ENCODE measurements around the gene CAMK2N1. TPM values are rescaled to one million over a fixed set of nuclear protein-coding genes. Genes with fewer than 3 reads are reported as not detected.

Gene CAMK2N1
- total RNA-seq, 1 experiment from 2014 or later, result 10.1 TPM

- no peaks in the 10 kb centered on the region for H3K9me3 Mint-ChIP-seq
- CTCF ChIA-PET, result interaction anchor here (1.2 to 4.4 kb wide), 8 partner anchors 11 to 316 kb away, joined by 4 to 42 read pairs (median 10); partner anchors contain the start of gene CAMK2N1
- no peak overlapping the region for H3K4me3 Mint-ChIP-seq
- no peak overlapping the region for H3K27ac Mint-ChIP-seq
- POLR2A ChIA-PET, result no interaction called here
- DNase-seq (ENCODE audit: low spot score) (no peak), ATAC-seq (no peak)
- H3K4me1 Mint-ChIP-seq, result peaks cover 4% of the 10 kb centered on the region
- H3K27me3 Mint-ChIP-seq (ENCODE audit: low read depth), result peaks cover 7% of the 10 kb centered on the region
- peak; percentile 16; the same call in 1 of the 2 replicates for TF ChIP-seq ZNF121 (CRISPR knock-in tag; IDR thresholded peaks at IDR 0.05)
- no peak for TF ChIP-seq MYBL2 (CRISPR knock-in tag; IDR thresholded peaks at IDR 0.05)
- peaks cover 6% of the 10 kb centered on the region for H3K36me3 Mint-ChIP-seq
Measured at GRCh38 chr1:20495661-20496060, 9.7 kb upstream of the CAMK2N1 start.

- Mint-ChIP-seq H3K36me3 (no peaks in the 10 kb centered on the region), H3K4me3 (no peak overlapping the region), H3K9me3 (no peaks in the 10 kb centered on the region), H3K27ac (no peak overlapping the region), H3K4me1 (peaks cover 4% of the 10 kb centered on the region), H3K27me3 (ENCODE audit: low read depth) (peaks cover 14% of the 10 kb centered on the region)
- CTCF ChIA-PET, result interaction anchor here (0.6 to 4.4 kb wide), 20 partner anchors 10 to 1561 kb away, joined by 3 to 42 read pairs (median 5); partner anchors contain the start of genes CAMK2N1, MUL1 and VWA5B1
- ATAC-seq, result peak; percentile 6; the same call in 1 of the 2 replicates
- POLR2A ChIA-PET, result no interaction called here
- TF ChIP-seq ZNF263 (CRISPR knock-in tag; IDR thresholded peaks at IDR 0.05; ENCODE audit: low read depth), result peak; percentile 72; the same call in 1 of the 2 replicates
- no peak for TF ChIP-seq IRF2 (CRISPR knock-in tag; IDR thresholded peaks at IDR 0.05; ENCODE audit: borderline replicate concordance, low read depth)
- TF ChIP-seq ARID4B (CRISPR knock-in tag; IDR thresholded peaks at IDR 0.05; ENCODE audit: borderline replicate concordance), result no peak
- no peak for DNase-seq (ENCODE audit: low spot score)
Measured at GRCh38 chr1:20494609-20495311, 8.8 kb upstream of the CAMK2N1 start.

GRCh38 chr1:20493839-20494608, 8.0 kb upstream of the CAMK2N1 start:
- Mint-ChIP-seq H3K4me3 (no peak overlapping the region), H3K27me3 (ENCODE audit: low read depth) (peaks cover 22% of the 10 kb centered on the region), H3K9me3 (no peaks in the 10 kb centered on the region), H3K36me3 (no peaks in the 10 kb centered on the region), H3K27ac (no peak overlapping the region), H3K4me1 (peaks cover 4% of the 10 kb centered on the region)
- ChIA-PET POLR2A (interaction anchor here (0.6 to 0.9 kb wide), 2 partner anchors 11 to 281 kb away, joined by 3 read pairs; no protein-coding TSS in a partner anchor), CTCF (interaction anchor here (0.6 to 4.4 kb wide), 32 partner anchors 9 to 1560 kb away, joined by 3 to 42 read pairs (median 4); partner anchors contain the start of genes CAMK2N1, MUL1 and VWA5B1)
- DNase-seq (ENCODE audit: low spot score) (peak; percentile 93), ATAC-seq (peak; percentile 82)
- TF ChIP-seq ZNF121 (CRISPR knock-in tag; IDR thresholded peaks at IDR 0.05) (peak; percentile 44; the same call in 1 of the 2 replicates), USF1 (CRISPR knock-in tag; IDR thresholded peaks at IDR 0.05) (peak; percentile 85), USF2 (CRISPR knock-in tag; IDR thresholded peaks at IDR 0.05) (peak; percentile 80), MXD4 (CRISPR knock-in tag; IDR thresholded peaks at IDR 0.05; ENCODE audit: borderline replicate concordance) (no peak), CTCF (IDR thresholded peaks at IDR 0.05) (peak; percentile 91), ATF6 (CRISPR knock-in tag; IDR thresholded peaks at IDR 0.05) (no peak), ZNF263 (CRISPR knock-in tag; IDR thresholded peaks at IDR 0.05; ENCODE audit: low read depth) (peak; percentile 49; the same call in 1 of the 2 replicates), MAX (CRISPR knock-in tag; IDR thresholded peaks at IDR 0.05) (peak; percentile 77; the same call in 1 of the 2 replicates)

Measured in WTC11 (cell line).